Islet of Langerhans (tissue), 1 donor: ENCODE measurements around the gene TMEM117.
"Not testable (repeated sequence)": the region's sequence is repeated elsewhere in the genome, so short reads cannot be mapped to it uniquely, and the experiment has no call there.

ENCODE experiments used
- FAIRE-seq: peaks from one replicate; lab custom pipeline; 2011; peaks lifted over from hg19 to GRCh38; lab: Jason Lieb, UNC

Gene TMEM117

GRCh38 chr12:43841253-43841652, 5.4 kb downstream of the TMEM117 start:
- FAIRE-seq, result no peak

GRCh38 chr12:43842259-43842658, 6.4 kb downstream of the TMEM117 start:
- no peak for FAIRE-seq

- FAIRE-seq, result not testable (repeated sequence)
Measured at GRCh38 chr12:43847425-43848225, 11.7 kb downstream of the TMEM117 start.

- FAIRE-seq, result no peak
Measured at GRCh38 chr12:43848226-43848507, 12.3 kb downstream of the TMEM117 start.

- no peak for FAIRE-seq
Measured at GRCh38 chr12:43848786-43849185, 12.9 kb downstream of the TMEM117 start.

- FAIRE-seq, result no peak
Measured at GRCh38 chr12:43852744-43853143, 16.9 kb downstream of the TMEM117 start.

GRCh38 chr12:43856972-43857371, 21.1 kb downstream of the TMEM117 start:
- FAIRE-seq, result peak; percentile 94

GRCh38 chr12:43858096-43858495, 22.2 kb downstream of the TMEM117 start:
- FAIRE-seq, result no peak

- no peak for FAIRE-seq
Measured at GRCh38 chr12:43858991-43859390, 23.1 kb downstream of the TMEM117 start.

- FAIRE-seq, result no peak
Measured at GRCh38 chr12:43861015-43861839, 25.3 kb downstream of the TMEM117 start.

GRCh38 chr12:43861840-43862150, 25.9 kb downstream of the TMEM117 start:
- no peak for FAIRE-seq

GRCh38 chr12:43863770-43864366, 28.0 kb downstream of the TMEM117 start:
- no peak for FAIRE-seq

- FAIRE-seq, result not testable (repeated sequence)
Measured at GRCh38 chr12:43864557-43864956, 28.7 kb downstream of the TMEM117 start.

GRCh38 chr12:43869184-43869583, 33.3 kb downstream of the TMEM117 start:
- FAIRE-seq, result no peak

GRCh38 chr12:43869765-43870164, 33.9 kb downstream of the TMEM117 start:
- not testable (repeated sequence) for FAIRE-seq

GRCh38 chr12:43871258-43871657, 35.4 kb downstream of the TMEM117 start:
- not testable (repeated sequence) for FAIRE-seq

GRCh38 chr12:43872396-43872795, 36.5 kb downstream of the TMEM117 start:
- no peak for FAIRE-seq

GRCh38 chr12:43878050-43878449, 42.2 kb downstream of the TMEM117 start:
- FAIRE-seq, result no peak

GRCh38 chr12:43880547-43880946, 44.7 kb downstream of the TMEM117 start:
- FAIRE-seq, result no peak

- peak; percentile 98 for FAIRE-seq
Measured at GRCh38 chr12:43882578-43883178, 46.8 kb downstream of the TMEM117 start.

- peak; percentile 41 for FAIRE-seq
Measured at GRCh38 chr12:43883311-43883710, 47.4 kb downstream of the TMEM117 start.

GRCh38 chr12:43883748-43884147, 47.9 kb downstream of the TMEM117 start:
- no peak for FAIRE-seq
